Fibroblast of skin of left quadriceps (primary cell): ENCODE measurements around the gene KNCN.

Source experiments
- DNase-seq, 2 experiments: peaks; one replicate each; pipeline ENCODE4 v3.0.0-alpha.2; 2013; ENCODE audit warnings: low read depth in 2 of 2

The KNCN gene

GRCh38 chr1:46569116-46569515, 17.7 kb upstream of the KNCN start:
- DNase-seq, result no peak

GRCh38 chr1:46568461-46568891, 17.0 kb upstream of the KNCN start:
- peak; percentile 57 to 62 for DNase-seq

GRCh38 chr1:46563341-46563740, 11.9 kb upstream of the KNCN start:
- no peak for DNase-seq

GRCh38 chr1:46562498-46562897, 11.1 kb upstream of the KNCN start:
- DNase-seq, result no peak

GRCh38 chr1:46558966-46559365, 7.5 kb upstream of the KNCN start:
- no peak for DNase-seq

- DNase-seq, result no peak
Observed at GRCh38 chr1:46558141-46558963, 6.9 kb upstream of the KNCN start.

GRCh38 chr1:46557403-46557802, 6.0 kb upstream of the KNCN start:
- DNase-seq, result no peak

- no peak for DNase-seq
Observed at GRCh38 chr1:46556822-46557221, 5.4 kb upstream of the KNCN start.

- no peak for DNase-seq
Observed at GRCh38 chr1:46555826-46556619, 4.6 kb upstream of the KNCN start.

GRCh38 chr1:46554597-46555381, 3.3 kb upstream of the KNCN start:
- DNase-seq, result no peak

- no peak for DNase-seq
Observed at GRCh38 chr1:46554236-46554596, 2.8 kb upstream of the KNCN start.

GRCh38 chr1:46553506-46553905, 2.1 kb upstream of the KNCN start:
- no peak for DNase-seq

- DNase-seq, result no peak
Observed at GRCh38 chr1:46552357-46553237, 1.1 kb upstream of the KNCN start.

GRCh38 chr1:46550751-46551231, 656 bp downstream of the KNCN start:
- DNase-seq, result no peak

GRCh38 chr1:46549697-46550681, 1.5 kb downstream of the KNCN start:
- no peak for DNase-seq

- no peak for DNase-seq
Observed at GRCh38 chr1:46547481-46548383, 3.7 kb downstream of the KNCN start.

GRCh38 chr1:46546210-46546609, 5.2 kb downstream of the KNCN start:
- no peak for DNase-seq

- DNase-seq, result no peak
Observed at GRCh38 chr1:46545784-46546183, 5.7 kb downstream of the KNCN start.
